ENCODE measurements around the gene SHQ1. TPM values are rescaled to one million over a fixed set of nuclear protein-coding genes. Genes with fewer than 3 reads are reported as not detected.

Gene SHQ1
- total and polyA plus RNA-seq, 2 of the 4 experiments (the other 2 are of a cell fraction), result 10.4 to 19.4 TPM

DNA sequence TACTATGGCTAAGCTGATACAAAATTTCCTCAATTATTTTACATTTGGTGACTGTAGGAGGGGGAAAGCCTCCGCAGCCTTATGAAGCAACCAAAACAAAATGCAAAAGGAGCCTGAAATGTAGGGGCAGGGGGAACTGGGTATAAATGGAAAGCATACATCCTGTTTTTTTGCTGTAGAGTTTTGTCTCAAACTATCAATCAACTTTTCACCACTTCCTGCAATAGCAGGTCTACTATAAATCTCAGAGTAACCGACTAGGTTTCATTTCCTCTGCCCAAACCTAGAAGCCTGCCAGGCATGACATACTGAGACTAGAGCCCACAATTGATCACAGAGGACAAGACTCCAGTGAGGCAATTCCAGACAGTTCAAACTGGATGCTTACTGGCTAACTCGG lies 91.3 kb downstream of the SHQ1 start:
- TF ChIP-seq SMC3 (IDR thresholded peaks at IDR 0.05; ENCODE audit: low read depth, low read length) (no peak), CHD1 (IDR thresholded peaks at IDR 0.05; ENCODE audit: low read depth, low read length) (no peak), MAFK (IDR thresholded peaks at IDR 0.05; ENCODE audit: low read depth, low read length) (no peak), MAZ (IDR thresholded peaks at IDR 0.05; ENCODE audit: borderline replicate concordance, low read depth, low read length) (no peak), BHLHE40 (IDR thresholded peaks at IDR 0.05; ENCODE audit: low read depth, low read length) (no peak)
- TF ChIP-seq, protein P1, sequence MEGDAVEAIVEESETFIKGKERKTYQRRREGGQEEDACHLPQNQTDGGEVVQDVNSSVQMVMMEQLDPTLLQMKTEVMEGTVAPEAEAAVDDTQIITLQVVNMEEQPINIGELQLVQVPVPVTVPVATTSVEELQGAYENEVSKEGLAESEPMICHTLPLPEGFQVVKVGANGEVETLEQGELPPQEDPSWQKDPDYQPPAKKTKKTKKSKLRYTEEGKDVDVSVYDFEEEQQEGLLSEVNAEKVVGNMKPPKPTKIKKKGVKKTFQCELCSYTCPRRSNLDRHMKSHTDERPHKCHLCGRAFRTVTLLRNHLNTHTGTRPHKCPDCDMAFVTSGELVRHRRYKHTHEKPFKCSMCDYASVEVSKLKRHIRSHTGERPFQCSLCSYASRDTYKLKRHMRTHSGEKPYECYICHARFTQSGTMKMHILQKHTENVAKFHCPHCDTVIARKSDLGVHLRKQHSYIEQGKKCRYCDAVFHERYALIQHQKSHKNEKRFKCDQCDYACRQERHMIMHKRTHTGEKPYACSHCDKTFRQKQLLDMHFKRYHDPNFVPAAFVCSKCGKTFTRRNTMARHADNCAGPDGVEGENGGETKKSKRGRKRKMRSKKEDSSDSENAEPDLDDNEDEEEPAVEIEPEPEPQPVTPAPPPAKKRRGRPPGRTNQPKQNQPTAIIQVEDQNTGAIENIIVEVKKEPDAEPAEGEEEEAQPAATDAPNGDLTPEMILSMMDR (conservative IDR thresholded peaks at IDR 0.05; ENCODE audit: low read depth, low read length), result no peak
- TF ChIP-seq, protein P2, sequence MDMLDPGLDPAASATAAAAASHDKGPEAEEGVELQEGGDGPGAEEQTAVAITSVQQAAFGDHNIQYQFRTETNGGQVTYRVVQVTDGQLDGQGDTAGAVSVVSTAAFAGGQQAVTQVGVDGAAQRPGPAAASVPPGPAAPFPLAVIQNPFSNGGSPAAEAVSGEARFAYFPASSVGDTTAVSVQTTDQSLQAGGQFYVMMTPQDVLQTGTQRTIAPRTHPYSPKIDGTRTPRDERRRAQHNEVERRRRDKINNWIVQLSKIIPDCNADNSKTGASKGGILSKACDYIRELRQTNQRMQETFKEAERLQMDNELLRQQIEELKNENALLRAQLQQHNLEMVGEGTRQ (IDR thresholded peaks at IDR 0.05; ENCODE audit: low read depth, low read length), result no peak
- Histone ChIP-seq H2BK5ac (ENCODE audit: low read depth, low read length, poor library complexity, severe bottlenecking) (no peak overlapping the region), H3K9ac (ENCODE audit: low read depth, low read length) (no peak overlapping the region), H3K79me1 (ENCODE audit: low read depth in 1 of 2, low read length in 2 of 2) (no peaks in the 10 kb centered on the region), H2AK5ac (ENCODE audit: low read depth, low read length) (no peak overlapping the region), H3K27me3 (ENCODE audit: control insufficient read depth, insufficient read depth, low read length) (no peaks in the 10 kb centered on the region), H3K14ac (replicated peaks; ENCODE audit: low read depth, low read length) (no peak overlapping the region), H2AK9ac (replicated peaks; ENCODE audit: low read depth, low read length, poor library complexity) (no peak overlapping the region), H3K9me1 (ENCODE audit: insufficient read depth, low read length) (no peaks in the 10 kb centered on the region), H3K23ac (ENCODE audit: low read depth, low read length) (no peak overlapping the region), H2BK15ac (ENCODE audit: low read depth, low read length) (no peak overlapping the region), H3K56ac (ENCODE audit: extremely low read depth, insufficient read depth, low read length) (no peak overlapping the region), H4K8ac (ENCODE audit: low read depth in 2 of 2, low read length in 2 of 2) (no peak overlapping the region), H3K9me3 (ENCODE audit: control insufficient read depth, insufficient read depth, low read length) (no peaks in the 10 kb centered on the region), H3K36me3 (ENCODE audit: control insufficient read depth, insufficient read depth, low read length) (no peaks in the 10 kb centered on the region), H2AFZ (replicated peaks; ENCODE audit: low read length, poor library complexity) (no peak overlapping the region), H3K4ac (ENCODE audit: low read depth, low read length) (no peak overlapping the region), H3K4me2 (ENCODE audit: low read depth, low read length) (no peak overlapping the region), H3K4me3 (ENCODE audit: insufficient read depth, low read depth, low read length) (no peak overlapping the region), H3K27ac (ENCODE audit: insufficient read depth, low read length) (no peak overlapping the region), H4K5ac (ENCODE audit: low read depth, low read length) (no peak overlapping the region), H4K20me1 (ENCODE audit: insufficient read depth, low read length) (no peaks in the 10 kb centered on the region), H3K4me1 (ENCODE audit: control insufficient read depth, insufficient read depth, low read length) (no peaks in the 10 kb centered on the region), H2BK120ac (ENCODE audit: low read depth, low read length) (no peak overlapping the region), H2BK20ac (ENCODE audit: low read depth, low read length) (no peak overlapping the region), H4K91ac (ENCODE audit: insufficient read depth, low read depth, low read length) (no peak overlapping the region), H3K18ac (ENCODE audit: low read depth, low read length) (no peak overlapping the region)
- no peak for ATAC-seq (ENCODE audit: low read depth)
- WGBS, 2 experiments (ENCODE audit: extremely low coverage in 2 of 2, insufficient read length in 1 of 2), result no CpG with 5 or more reads among the region's 3 CpGs
- no peak for DNase-seq
- in situ Hi-C loops (cut with MboI; ENCODE audit: low sequenced_read_pairs), result no loop called here
- dilution Hi-C loops (cut with HindIII; ENCODE audit: low sequenced_read_pairs, unreplicated experiment), result no loop called here
- intact Hi-C loops (cut with micrococcal nuclease), result no loop called here
- ChIA-PET POLR2A (ENCODE audit: unreplicated experiment) (no interaction called here), CTCF (no interaction called here)
- BruUV-seq (replicated peaks), result no TSS peak
